ENCODE data around the gene SEC61A1.

The SEC61A1 gene

GRCh38 chr3:128113817-128114794 is 61.9 kb downstream of the SEC61A1 start:
- DNase-seq, result no peak

Data from right forelimb (tissue), 1 donor.